ENCODE measurements around the gene SEC16A.

GRCh38 chr9:136422876-136423275, 60.0 kb downstream of the SEC16A start:
- no peak for TF ChIP-seq GATA2 (IDR thresholded peaks at IDR 0.05; ENCODE audit: low read depth, low read length)
- TF ChIP-seq GATA3 (IDR thresholded peaks at IDR 0.05; ENCODE audit: low read depth, low read length): no peak

All from SH-SY5Y (cell line).